Muscle layer of colon (tissue), 2 donors: Measurements from ENCODE around the gene NRP2.

Source experiments
- H3K27ac ChIP-seq: one replicate; pipeline ENCODE4 v1.7.0; 2013; ENCODE audit warnings: low read depth, mild to moderate bottlenecking, low read length, moderate library complexity
- H3K27me3 ChIP-seq, 2 donors: one replicate each; pipeline ENCODE4 v1.7.0; 2013; ENCODE audit warnings: low read length in 2 of 2, mild to moderate bottlenecking in 2 of 2; ENCODE audit not compliant: insufficient read depth in 2 of 2, control insufficient read depth in 1 of 2
- H3K36me3 ChIP-seq: one replicate; pipeline ENCODE4 v1.7.0; 2013; ENCODE audit warnings: mild to moderate bottlenecking, low read length; ENCODE audit not compliant: insufficient read depth
- H3K4me1 ChIP-seq: one replicate; pipeline ENCODE4 v1.7.0; 2013; ENCODE audit warnings: mild to moderate bottlenecking, low read length; ENCODE audit not compliant: insufficient read depth
- H3K4me3 ChIP-seq, 2 donors: one replicate each; pipeline ENCODE4 v1.7.0; 2013; ENCODE audit warnings: low read length in 2 of 2, low read depth in 1 of 2, mild to moderate bottlenecking in 1 of 2, moderate library complexity in 1 of 2
- H3K9ac ChIP-seq: one replicate; pipeline ENCODE4 v1.7.0; 2013; ENCODE audit warnings: low read length
- H3K9me3 ChIP-seq: one replicate; pipeline ENCODE4 v1.7.0; 2013; ENCODE audit warnings: mild to moderate bottlenecking, low read length
- donor health status: abdominal sarcoma.
- donor health status: Adenocarcinoma of cecum.

Gene NRP2, protein sequence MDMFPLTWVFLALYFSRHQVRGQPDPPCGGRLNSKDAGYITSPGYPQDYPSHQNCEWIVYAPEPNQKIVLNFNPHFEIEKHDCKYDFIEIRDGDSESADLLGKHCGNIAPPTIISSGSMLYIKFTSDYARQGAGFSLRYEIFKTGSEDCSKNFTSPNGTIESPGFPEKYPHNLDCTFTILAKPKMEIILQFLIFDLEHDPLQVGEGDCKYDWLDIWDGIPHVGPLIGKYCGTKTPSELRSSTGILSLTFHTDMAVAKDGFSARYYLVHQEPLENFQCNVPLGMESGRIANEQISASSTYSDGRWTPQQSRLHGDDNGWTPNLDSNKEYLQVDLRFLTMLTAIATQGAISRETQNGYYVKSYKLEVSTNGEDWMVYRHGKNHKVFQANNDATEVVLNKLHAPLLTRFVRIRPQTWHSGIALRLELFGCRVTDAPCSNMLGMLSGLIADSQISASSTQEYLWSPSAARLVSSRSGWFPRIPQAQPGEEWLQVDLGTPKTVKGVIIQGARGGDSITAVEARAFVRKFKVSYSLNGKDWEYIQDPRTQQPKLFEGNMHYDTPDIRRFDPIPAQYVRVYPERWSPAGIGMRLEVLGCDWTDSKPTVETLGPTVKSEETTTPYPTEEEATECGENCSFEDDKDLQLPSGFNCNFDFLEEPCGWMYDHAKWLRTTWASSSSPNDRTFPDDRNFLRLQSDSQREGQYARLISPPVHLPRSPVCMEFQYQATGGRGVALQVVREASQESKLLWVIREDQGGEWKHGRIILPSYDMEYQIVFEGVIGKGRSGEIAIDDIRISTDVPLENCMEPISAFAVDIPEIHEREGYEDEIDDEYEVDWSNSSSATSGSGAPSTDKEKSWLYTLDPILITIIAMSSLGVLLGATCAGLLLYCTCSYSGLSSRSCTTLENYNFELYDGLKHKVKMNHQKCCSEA

DNA sequence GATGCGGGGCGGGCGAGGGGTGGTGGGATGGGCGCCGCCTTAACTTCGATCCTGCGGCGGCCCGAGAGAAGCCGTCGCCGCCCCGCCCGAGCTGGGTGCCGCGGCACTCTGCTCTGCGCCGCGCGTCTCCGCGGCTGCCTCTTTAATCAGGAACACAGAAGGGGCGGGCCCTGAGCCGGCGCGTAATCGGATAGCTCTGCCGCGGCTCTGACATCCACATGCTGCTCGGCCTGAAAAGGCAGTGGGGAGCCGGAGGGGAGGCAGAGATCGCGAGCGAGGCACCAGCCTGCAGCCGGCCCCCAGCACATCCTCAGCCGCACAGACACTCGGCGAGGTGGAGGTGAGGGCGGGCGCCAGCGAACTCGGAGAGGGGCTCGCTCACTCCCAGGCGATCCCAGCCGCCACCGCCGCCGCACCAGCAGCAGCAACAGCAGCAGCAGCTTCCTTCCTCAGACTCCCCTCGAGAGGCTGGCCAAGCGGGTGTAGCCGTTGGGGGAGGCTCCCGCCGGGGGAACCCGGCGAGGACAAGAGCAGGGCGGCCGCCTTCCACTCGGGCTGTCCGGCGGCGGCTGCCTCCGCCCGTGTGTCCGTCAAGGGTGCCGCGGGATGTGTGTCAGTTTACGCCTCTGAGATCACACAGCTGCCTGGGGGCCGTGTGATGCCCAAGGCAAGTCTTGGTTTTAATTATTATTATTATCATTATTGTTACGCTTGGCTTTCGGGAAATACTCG lies at the start of gene NRP2:
TSS of gene NRP2 (plus strand) at position 263 of the 732 bp plus-strand sequence. CDS start 790 bp downstream, outside the sequence.
- Histone ChIP-seq H3K9ac (peak within 1 kb of the TSS; percentile 96), H3K27me3 (no peaks in the 10 kb centered on the region)

DNA sequence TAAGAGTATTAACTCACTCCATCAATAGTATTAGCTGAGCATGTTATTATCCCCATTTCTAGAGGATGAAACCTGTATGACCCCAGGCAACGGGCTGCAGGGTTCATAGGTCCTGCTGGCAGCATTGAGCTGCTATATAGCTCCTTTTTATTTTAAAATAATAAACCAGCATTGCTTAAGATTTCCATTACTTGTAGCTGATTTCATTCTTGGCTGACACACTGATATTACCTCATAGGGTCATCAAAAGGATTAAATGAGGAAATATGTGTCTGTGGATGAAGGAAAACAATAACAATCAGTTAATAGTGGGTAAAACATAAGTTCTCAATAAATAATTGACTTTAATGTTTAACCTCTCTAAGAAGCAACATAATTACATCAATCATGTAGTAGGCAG lies 48.3 kb upstream of the NRP2 start:
- no peaks in the 10 kb centered on the region for H3K9me3 ChIP-seq
- H3K9ac ChIP-seq, result no peak overlapping the region
- no peak overlapping the region for H3K4me3 ChIP-seq
- H3K27me3 ChIP-seq, result no peaks in the 10 kb centered on the region
- H3K27ac ChIP-seq, result no peak overlapping the region
- H3K4me1 ChIP-seq, result no peaks in the 10 kb centered on the region
- H3K36me3 ChIP-seq, result no peaks in the 10 kb centered on the region

More for the DNA sequence above, at the start of gene NRP2:
- peak within 1 kb of the TSS; percentile 94 for H3K27ac ChIP-seq
- H3K9me3 ChIP-seq, result no peaks in the 10 kb centered on the region
- H3K4me1 ChIP-seq, result peaks cover 14% of the 10 kb centered on the region
- no peaks in the 10 kb centered on the region for H3K36me3 ChIP-seq
- peak within 1 kb of the TSS; percentile 78 to 84 for H3K4me3 ChIP-seq

DNA sequence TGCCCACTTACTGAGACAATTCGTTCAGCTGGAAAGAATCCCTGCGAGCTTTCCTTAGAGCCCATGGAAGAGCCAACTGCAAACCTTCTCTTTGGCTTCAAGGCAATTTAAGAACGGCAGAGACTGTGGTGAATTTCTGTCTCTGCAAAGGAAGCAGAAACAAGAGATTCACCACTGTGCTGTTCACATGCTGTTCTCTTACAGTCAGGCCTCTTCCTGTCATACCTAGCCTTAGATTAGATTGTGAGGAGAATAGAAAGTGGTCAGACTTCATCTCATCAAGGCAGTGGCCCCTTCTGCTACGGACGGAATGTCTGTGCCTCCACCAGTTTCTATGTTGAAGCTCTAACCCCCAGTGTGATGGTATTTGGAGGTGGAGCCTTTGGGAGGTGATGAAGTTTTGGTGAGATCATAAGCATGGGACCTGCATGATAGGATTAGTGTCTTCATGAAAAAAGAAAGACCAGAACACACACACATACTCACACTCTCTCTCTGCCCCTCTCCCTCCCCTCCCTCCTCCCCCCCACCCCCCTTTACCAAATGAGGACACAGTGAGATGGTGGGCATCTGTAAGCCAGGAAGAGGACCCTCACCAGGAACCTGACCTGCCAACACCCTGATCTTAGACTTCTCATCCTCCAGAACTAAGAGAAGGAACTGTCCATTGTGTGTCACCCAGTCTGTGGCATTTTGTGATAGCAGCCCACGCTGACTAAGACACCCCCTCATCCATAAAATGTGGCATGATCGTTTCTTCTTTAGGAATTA lies 45.6 kb upstream of the NRP2 start:
- no peak overlapping the region for H3K27ac ChIP-seq
- H3K36me3 ChIP-seq, result no peaks in the 10 kb centered on the region
- H3K9me3 ChIP-seq, result no peaks in the 10 kb centered on the region
- no peaks in the 10 kb centered on the region for H3K4me1 ChIP-seq
- H3K27me3 ChIP-seq, result no peaks in the 10 kb centered on the region
- H3K4me3 ChIP-seq, result no peak overlapping the region
- H3K9ac ChIP-seq, result no peak overlapping the region

GRCh38 chr2:205637320-205637602 lies 45.0 kb upstream of the NRP2 start:
- Histone ChIP-seq H3K27me3 (no peaks in the 10 kb centered on the region), H3K4me3 (no peak overlapping the region), H3K36me3 (no peaks in the 10 kb centered on the region), H3K27ac (no peak overlapping the region), H3K4me1 (no peaks in the 10 kb centered on the region), H3K9ac (no peak overlapping the region), H3K9me3 (no peaks in the 10 kb centered on the region)

DNA sequence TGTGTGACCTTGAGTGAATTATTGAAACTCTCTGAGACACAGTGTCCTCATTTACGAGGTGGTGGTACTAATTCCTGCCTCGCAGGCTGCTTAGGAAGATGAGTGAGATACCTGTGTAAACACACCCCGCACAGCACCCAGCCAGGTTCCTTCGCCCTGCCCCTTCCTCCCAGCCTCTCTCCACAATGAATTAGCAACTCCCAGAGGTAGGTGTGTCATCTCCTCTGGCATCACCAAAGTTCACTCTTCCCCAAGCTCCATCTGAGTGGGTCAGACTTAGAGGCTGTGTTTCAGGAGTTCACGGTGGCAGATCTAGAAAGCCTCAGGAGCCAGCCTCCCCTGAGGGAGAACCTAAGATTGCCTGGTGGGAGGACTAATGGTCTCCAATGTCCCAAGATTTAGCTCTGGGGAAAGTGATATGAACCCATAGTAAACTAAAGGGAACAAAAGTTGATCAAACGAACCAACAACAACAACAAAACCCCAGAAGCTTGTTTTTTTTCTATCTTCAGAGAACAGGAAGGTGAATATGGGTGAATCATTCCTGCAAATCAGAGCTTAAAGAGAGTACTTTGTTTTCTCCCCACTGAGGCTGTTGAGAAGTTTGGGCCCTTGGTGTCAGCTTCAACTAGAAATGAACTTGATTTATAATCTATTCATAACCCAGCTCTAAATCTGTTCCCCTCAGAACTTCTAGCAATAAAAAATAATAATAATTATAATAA lies 44.4 kb upstream of the NRP2 start:
- Histone ChIP-seq H3K9me3 (no peaks in the 10 kb centered on the region), H3K9ac (no peak overlapping the region), H3K36me3 (no peaks in the 10 kb centered on the region)

GRCh38 chr2:205640716-205641115 lies 41.6 kb upstream of the NRP2 start:
- Histone ChIP-seq H3K4me1 (no peaks in the 10 kb centered on the region), H3K4me3 (no peak overlapping the region), H3K9ac (no peak overlapping the region), H3K27me3 (no peaks in the 10 kb centered on the region), H3K27ac (no peak overlapping the region), H3K36me3 (no peaks in the 10 kb centered on the region), H3K9me3 (no peaks in the 10 kb centered on the region)

More for the DNA sequence above, 44.4 kb upstream of the NRP2 start:
- Histone ChIP-seq H3K27me3 (no peaks in the 10 kb centered on the region), H3K4me3 (no peak overlapping the region), H3K27ac (no peak overlapping the region), H3K4me1 (no peaks in the 10 kb centered on the region)

- H3K9ac ChIP-seq, result no peak overlapping the region
- H3K4me1 ChIP-seq, result no peaks in the 10 kb centered on the region
- H3K27me3 ChIP-seq, result no peaks in the 10 kb centered on the region
- H3K4me3 ChIP-seq, result no peak overlapping the region
- no peaks in the 10 kb centered on the region for H3K9me3 ChIP-seq
- H3K27ac ChIP-seq, result no peak overlapping the region
- no peaks in the 10 kb centered on the region for H3K36me3 ChIP-seq
Measured at GRCh38 chr2:205642599-205643356, 39.5 kb upstream of the NRP2 start.

DNA sequence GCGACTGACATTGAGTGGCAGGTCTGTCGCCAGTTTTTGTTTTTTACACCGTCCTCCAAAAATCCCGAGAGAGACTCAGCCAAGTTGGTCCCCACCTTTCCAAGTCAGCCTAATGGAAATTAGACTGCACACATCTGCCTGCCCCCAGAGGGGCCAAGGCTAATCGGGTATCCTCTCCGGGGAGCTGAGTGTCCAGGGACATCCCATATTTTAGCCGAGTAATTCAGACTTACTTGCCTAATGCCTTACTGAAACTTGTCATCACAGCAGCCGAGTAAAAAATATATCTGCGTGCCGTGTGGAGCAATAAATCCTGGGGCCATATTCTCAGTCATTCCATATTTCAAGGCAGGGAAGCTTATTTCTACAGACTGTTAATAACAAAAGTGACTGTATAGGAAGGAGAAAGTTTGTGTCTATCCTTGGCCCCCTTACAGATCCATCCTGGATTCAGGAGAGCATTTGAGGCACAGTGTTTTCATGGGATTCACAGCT lies 38.9 kb upstream of the NRP2 start:
- H3K36me3 ChIP-seq, result no peaks in the 10 kb centered on the region
- no peaks in the 10 kb centered on the region for H3K27me3 ChIP-seq
- H3K4me1 ChIP-seq, result no peaks in the 10 kb centered on the region
- H3K9ac ChIP-seq, result no peak overlapping the region
- no peak overlapping the region for H3K27ac ChIP-seq
- H3K9me3 ChIP-seq, result no peaks in the 10 kb centered on the region
- no peak overlapping the region for H3K4me3 ChIP-seq

DNA sequence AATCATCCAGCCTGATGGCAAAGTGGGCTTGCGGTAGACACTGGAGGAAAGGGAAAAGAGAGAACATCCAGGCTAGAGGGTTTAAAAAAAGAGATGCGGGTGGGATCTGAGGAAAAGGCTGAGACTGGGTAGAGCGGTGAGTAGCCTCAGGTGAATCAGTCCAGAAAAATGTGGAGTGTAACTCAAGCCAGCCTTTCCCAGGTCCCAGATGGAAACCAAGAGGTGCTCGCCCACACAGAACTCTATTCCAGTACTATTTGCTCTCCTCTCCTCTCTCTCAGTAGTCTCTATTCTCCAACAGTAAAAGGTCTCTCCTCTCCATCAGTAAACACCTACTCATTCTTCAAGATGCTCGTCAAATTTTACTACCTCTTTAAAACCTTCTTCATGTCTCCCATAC lies 38.3 kb upstream of the NRP2 start:
- H3K9ac ChIP-seq, result no peak overlapping the region
- no peaks in the 10 kb centered on the region for H3K4me1 ChIP-seq
- H3K27ac ChIP-seq, result no peak overlapping the region
- H3K27me3 ChIP-seq, result no peaks in the 10 kb centered on the region
- no peaks in the 10 kb centered on the region for H3K9me3 ChIP-seq
- H3K4me3 ChIP-seq, result no peak overlapping the region
- no peaks in the 10 kb centered on the region for H3K36me3 ChIP-seq

GRCh38 chr2:205646680-205647079 lies 35.6 kb upstream of the NRP2 start:
- Histone ChIP-seq H3K27me3 (no peaks in the 10 kb centered on the region), H3K4me3 (no peak overlapping the region), H3K9me3 (no peaks in the 10 kb centered on the region), H3K9ac (no peak overlapping the region), H3K4me1 (no peaks in the 10 kb centered on the region), H3K27ac (no peak overlapping the region), H3K36me3 (no peaks in the 10 kb centered on the region)
